Skeletal muscle tissue (tissue), 4 donors: ENCODE data around the gene CDCA7L. TPM values are rescaled to one million over a fixed set of nuclear protein-coding genes. Genes with fewer than 3 reads are reported as not detected.
"Not testable (repeated sequence)": the region's sequence is repeated elsewhere in the genome, so short reads cannot be mapped to it uniquely, and the experiment has no call there.

ENCODE experiments used
- H3K27ac ChIP-seq: one replicate; pipeline ENCODE4 v1.7.0; 2013; ENCODE audit warnings: mild to moderate bottlenecking, low read depth, low read length, inconsistent platforms
- H3K27me3 ChIP-seq, 3 donors: one replicate each; pipeline ENCODE4 v1.7.0; 2013; ENCODE audit warnings: low read length in 3 of 3; ENCODE audit not compliant: control insufficient read depth in 3 of 3, insufficient read depth in 3 of 3
- H3K36me3 ChIP-seq, 3 donors: one replicate each; pipeline ENCODE4 v1.7.0; 2013; ENCODE audit warnings: low read length in 3 of 3; ENCODE audit not compliant: control insufficient read depth in 3 of 3, insufficient read depth in 3 of 3
- H3K4me1 ChIP-seq, 3 donors: one replicate each; pipeline ENCODE4 v1.7.0; 2013; ENCODE audit warnings: low read length in 3 of 3, mild to moderate bottlenecking in 3 of 3; ENCODE audit not compliant: control insufficient read depth in 3 of 3, insufficient read depth in 3 of 3
- H3K4me3 ChIP-seq, 3 donors: one replicate each; pipeline ENCODE4 v1.7.0; 2013; ENCODE audit warnings: low read length in 3 of 3
- H3K9ac ChIP-seq, 3 donors: one replicate each; pipeline ENCODE4 v1.7.0; 2013; ENCODE audit warnings: low read length in 3 of 3, mild to moderate bottlenecking in 3 of 3, moderate library complexity in 2 of 3, low read depth in 1 of 3
- H3K9me3 ChIP-seq, 3 donors: one replicate each; pipeline ENCODE4 v1.7.0; 2013; ENCODE audit warnings: low read length in 3 of 3; ENCODE audit not compliant: control insufficient read depth in 3 of 3
- total RNA-seq: library from RNA; depleted of rRNA; stranded (reverse); fragments of >200 nt; gene quantifications from one replicate; pipeline ENCODE4 v1.2.3, GENCODE V29; 2014
- donor health status: Osteomylitis.

CDCA7L gene
- total RNA-seq, 1 donor from 2014 or later: 19.8 TPM

DNA sequence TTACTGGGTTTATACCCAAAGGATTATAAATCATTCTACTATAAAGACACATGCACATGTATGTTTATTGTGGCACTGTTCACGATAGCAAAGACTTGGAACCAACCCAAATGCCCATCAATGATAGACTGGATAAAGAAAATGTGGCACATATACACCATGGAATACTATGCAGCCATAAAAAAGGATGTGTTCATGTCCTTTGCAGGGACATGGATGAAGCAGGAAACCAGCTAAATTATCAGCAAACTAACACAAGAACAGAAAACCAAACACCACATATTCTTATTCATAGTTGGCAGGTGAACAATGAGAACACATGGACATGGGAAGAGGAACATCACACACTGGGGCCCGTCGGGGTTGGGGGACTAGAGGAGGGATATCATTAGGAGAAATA is 12.4 kb downstream of the CDCA7L start:
- not testable (repeated sequence) for H3K9me3 ChIP-seq

DNA sequence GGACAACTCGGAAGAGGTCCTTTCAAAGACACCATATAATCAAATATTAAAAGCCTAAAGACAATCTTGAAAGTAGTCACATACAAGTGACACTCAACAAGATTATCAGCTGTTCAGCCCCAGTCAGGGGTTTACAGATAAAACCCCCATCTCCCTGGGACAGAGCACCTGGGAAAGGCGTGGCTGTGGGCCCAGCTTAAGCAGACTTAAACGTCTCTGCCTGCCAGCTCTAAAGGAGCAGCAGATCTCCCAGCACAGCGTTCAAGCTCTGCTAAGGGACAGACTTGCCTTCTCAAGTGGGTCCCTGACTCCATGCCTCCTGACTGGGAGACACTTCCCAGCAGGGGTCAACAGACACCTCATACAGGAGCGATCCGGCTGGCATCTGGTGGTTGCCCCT is 18.0 kb downstream of the CDCA7L start:
- Histone ChIP-seq H3K36me3 (no peaks in the 10 kb centered on the region), H3K9me3 (no peaks in the 10 kb centered on the region), H3K27me3 (no peaks in the 10 kb centered on the region), H3K27ac (no peak overlapping the region), H3K9ac (no peak overlapping the region), H3K4me3 (no peak overlapping the region), H3K4me1 (no peaks in the 10 kb centered on the region)

More for the DNA sequence above, 12.4 kb downstream of the CDCA7L start:
- not testable (repeated sequence) for H3K4me1 ChIP-seq, H3K27ac ChIP-seq, H3K4me3 ChIP-seq, H3K9ac ChIP-seq, H3K27me3 ChIP-seq, H3K36me3 ChIP-seq

DNA sequence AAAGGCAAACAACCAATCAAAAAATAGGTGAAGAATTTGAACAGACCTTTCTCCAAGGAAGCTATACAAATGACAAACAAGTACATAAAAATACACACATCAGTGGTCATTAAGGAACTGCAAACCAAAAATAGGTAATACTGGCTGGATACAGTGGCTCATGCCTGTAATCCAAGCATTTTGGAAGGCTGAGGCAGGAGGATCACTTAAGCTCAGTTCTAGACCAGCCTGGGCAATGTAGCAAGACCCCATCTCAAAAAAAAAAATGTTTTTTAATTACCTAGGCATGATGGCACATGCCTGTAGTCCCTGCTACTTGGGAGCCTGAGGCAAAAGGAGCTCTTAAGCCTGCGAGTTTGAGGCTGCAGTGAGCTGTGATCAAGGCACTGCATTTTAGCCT is 19.3 kb downstream of the CDCA7L start:
- no peaks in the 10 kb centered on the region for H3K4me1 ChIP-seq

DNA sequence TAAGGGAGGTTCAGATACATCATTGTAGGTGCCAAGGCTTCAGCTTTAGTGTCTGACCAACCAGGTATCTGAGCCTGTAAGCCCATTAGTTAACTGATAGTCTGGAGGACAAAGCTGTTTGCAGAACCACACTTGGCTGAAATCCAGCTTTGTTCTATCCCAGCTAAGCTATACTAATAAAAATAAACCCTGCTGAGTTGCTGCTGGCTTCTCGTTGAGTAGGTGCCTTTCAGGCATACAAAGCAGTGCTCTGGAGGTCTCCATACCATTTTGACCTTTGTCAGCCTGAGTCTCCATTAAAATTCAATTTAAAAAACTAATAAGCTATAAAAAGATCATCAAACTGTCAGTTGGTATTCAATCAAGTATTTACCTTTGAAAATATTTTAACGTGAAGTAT is 22.0 kb downstream of the CDCA7L start:
- Histone ChIP-seq H3K4me3 (no peak overlapping the region), H3K9me3 (no peaks in the 10 kb centered on the region), H3K27me3 (no peaks in the 10 kb centered on the region), H3K27ac (no peak overlapping the region), H3K36me3 (no peaks in the 10 kb centered on the region), H3K9ac (no peak overlapping the region), H3K4me1 (no peaks in the 10 kb centered on the region)

More for the DNA sequence above, 19.3 kb downstream of the CDCA7L start:
- H3K9me3 ChIP-seq: no peaks in the 10 kb centered on the region
- H3K9ac ChIP-seq: no peak overlapping the region
- H3K27me3 ChIP-seq: no peaks in the 10 kb centered on the region
- no peak overlapping the region for H3K4me3 ChIP-seq
- H3K27ac ChIP-seq: no peak overlapping the region
- H3K36me3 ChIP-seq: no peaks in the 10 kb centered on the region

DNA sequence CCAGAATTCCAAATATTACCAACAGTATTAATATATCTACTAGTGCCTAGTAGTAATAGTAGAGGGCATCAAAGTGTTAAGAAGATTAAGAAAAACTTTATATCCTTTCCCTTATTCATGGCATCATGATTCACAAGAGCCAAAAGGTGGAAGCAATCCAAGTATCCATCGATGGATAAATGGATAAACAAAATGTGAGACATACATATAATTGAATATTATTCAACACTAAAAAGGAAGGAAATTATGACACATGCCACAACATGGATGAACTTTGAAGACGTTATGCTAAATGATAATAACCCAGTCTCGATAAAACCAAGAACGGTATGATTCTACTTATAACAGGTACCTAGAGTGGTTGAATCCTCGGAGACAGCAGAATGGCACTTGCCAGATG is 23.1 kb downstream of the CDCA7L start:
- Histone ChIP-seq H3K4me3 (no peak overlapping the region), H3K9me3 (no peaks in the 10 kb centered on the region), H3K4me1 (no peaks in the 10 kb centered on the region), H3K36me3 (no peaks in the 10 kb centered on the region), H3K9ac (no peak overlapping the region), H3K27ac (no peak overlapping the region), H3K27me3 (no peaks in the 10 kb centered on the region)

DNA sequence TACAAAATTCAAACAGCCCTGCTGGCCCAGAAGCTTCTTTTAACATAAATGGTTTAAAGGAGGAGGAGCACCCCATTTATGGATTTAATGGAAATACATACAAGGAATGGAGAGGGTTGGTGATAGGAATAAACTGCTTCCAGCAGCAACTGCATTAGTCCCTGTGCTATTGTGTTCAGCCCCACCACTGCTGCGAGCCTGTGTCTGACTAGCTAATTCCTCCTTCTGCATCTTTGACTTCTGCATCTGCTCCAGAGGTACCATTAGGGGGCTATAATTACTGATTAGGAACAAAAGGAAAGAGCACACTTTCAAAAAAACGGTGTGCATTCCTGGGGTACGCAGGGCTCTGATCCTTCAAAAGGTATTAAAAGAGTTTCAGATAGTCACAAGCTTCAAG is 24.8 kb downstream of the CDCA7L start:
- Histone ChIP-seq H3K36me3 (peaks cover 0 to 3% (median 0%) of the 10 kb centered on the region in 3 donors), H3K9ac (no peak overlapping the region), H3K4me3 (no peak overlapping the region), H3K27ac (no peak overlapping the region), H3K4me1 (no peaks in the 10 kb centered on the region), H3K9me3 (no peaks in the 10 kb centered on the region), H3K27me3 (no peaks in the 10 kb centered on the region)

DNA sequence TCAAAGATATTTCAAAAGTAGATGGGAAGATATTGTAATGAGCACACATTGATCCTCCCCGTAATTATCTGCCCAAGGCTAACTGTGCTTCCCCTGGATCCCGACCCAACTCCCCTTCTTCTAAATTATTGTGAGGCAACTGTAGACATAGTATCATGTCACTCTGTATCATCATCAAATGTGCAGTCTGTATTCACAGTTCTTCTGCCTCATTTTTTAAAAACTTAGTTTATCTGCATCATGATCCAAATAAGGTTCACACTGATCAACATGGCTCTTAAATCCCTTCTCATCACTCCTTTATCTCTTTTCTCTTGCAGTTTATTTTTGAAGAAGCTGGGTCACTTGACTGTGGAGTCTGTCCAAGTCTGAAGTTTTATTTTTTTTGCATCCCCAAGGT is 27.5 kb downstream of the CDCA7L start:
- H3K4me1 ChIP-seq: peaks cover 0 to under 1% (median 0%) of the 10 kb centered on the region in 3 donors
- H3K27me3 ChIP-seq: no peaks in the 10 kb centered on the region
- no peak overlapping the region for H3K27ac ChIP-seq
- H3K9ac ChIP-seq: no peak overlapping the region
- peaks cover 0 to 6% (median 0%) of the 10 kb centered on the region in 3 donors for H3K36me3 ChIP-seq
- no peak overlapping the region for H3K4me3 ChIP-seq
- H3K9me3 ChIP-seq: no peaks in the 10 kb centered on the region

DNA sequence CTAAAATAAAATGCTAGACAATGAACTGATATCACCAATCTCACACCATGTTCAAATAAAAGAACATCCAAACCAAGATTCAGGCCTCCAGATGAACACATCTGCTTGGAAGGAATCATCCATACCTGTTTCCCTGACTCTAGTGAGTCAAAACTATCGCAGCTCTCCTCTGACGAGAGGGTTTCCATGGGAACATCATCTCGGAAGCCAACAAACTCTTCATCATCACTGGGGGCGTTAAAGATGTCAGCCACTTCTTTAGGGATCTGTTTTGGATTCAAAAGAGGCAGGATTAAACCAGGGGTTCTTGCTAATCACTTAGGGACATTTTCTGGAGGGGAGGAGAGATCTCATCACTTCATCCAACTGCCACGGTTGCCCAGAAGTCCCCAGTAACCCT is 29.1 kb downstream of the CDCA7L start:
- peaks cover 0 to 6% (median 0%) of the 10 kb centered on the region in 3 donors for H3K36me3 ChIP-seq
- H3K27ac ChIP-seq: no peak overlapping the region
- peaks cover 7 to 13% (median 9%) of the 10 kb centered on the region in 3 donors for H3K4me1 ChIP-seq
- H3K9ac ChIP-seq: no peak overlapping the region
- H3K9me3 ChIP-seq: no peaks in the 10 kb centered on the region
- no peak overlapping the region for H3K4me3 ChIP-seq
- H3K27me3 ChIP-seq: no peaks in the 10 kb centered on the region

DNA sequence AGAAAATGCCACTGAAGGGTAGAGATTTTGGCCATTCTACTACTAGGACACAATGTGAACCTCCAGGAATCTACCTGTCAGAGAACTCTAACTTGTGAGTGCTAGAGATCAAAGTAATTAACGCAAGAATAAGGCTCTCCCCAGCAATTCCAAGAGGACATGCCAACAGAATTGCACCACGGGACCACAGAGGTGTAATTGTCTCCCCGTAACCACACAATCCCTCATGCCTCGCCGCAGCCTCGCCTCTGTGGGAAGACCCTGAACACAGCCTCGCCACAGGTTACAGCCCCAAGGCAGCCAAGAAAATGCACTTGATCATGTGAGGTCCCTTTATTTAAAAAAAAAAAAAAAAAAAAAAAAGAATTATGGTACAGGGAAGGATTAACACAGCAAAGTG is 29.5 kb downstream of the CDCA7L start:
- no peaks in the 10 kb centered on the region for H3K9me3 ChIP-seq
- no peak overlapping the region for H3K4me3 ChIP-seq
- H3K27ac ChIP-seq: no peak overlapping the region
- H3K27me3 ChIP-seq: no peaks in the 10 kb centered on the region
- H3K4me1 ChIP-seq: peaks cover 7 to 13% (median 9%) of the 10 kb centered on the region in 3 donors
- H3K9ac ChIP-seq: no peak overlapping the region
- peaks cover 0 to 6% (median 0%) of the 10 kb centered on the region in 3 donors for H3K36me3 ChIP-seq

DNA sequence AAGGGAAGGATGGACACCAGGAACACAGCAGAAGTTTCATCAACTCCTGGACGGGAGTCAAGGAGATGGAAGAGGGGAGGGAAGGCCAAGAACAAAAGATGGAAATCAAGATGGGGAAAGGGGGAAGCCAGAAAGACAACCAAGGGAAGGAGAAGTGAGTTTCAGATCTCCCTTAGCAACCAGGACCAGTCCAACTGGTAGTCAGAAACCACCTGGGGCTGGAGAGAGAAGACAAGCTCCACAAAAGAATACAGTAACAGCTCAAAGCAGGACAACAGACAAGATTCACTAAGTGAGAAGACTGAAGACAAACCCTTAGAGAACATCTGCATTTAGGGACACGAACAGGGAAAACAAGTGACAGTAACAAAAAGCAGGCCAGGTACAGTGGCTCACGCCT is 30.6 kb downstream of the CDCA7L start:
- no peak overlapping the region for H3K27ac ChIP-seq
- no peak overlapping the region for H3K9ac ChIP-seq
- no peaks in the 10 kb centered on the region for H3K27me3 ChIP-seq
- no peaks in the 10 kb centered on the region for H3K9me3 ChIP-seq
- H3K4me1 ChIP-seq: peaks cover 10 to 15% (median 12%) of the 10 kb centered on the region in 3 donors
- H3K4me3 ChIP-seq: no peak overlapping the region
- peaks cover 0 to 6% (median 0%) of the 10 kb centered on the region in 3 donors for H3K36me3 ChIP-seq

DNA sequence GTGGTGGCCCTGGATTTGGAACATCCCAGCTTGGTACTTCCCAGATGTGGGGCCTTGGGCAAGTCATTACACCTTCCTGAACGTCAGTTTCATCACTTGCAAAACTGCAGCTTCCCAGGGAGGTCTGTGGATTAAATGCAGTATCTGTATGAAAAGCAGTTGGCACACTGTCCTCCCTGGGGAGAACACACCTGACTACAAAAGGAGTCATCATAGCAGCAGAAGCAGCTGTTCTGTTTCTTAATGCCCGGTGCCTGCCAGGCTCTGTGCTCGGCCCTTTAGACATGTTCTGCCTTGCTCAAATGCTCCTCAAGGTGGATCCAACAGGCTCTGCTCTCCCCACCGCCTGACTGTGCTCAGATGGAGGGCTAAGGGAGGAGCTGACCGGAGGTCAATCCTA is 31.0 kb downstream of the CDCA7L start:
- no peak overlapping the region for H3K9ac ChIP-seq
- no peaks in the 10 kb centered on the region for H3K9me3 ChIP-seq
- H3K36me3 ChIP-seq: peaks cover 0 to 6% (median 0%) of the 10 kb centered on the region in 3 donors
- peaks cover 13 to 20% (median 14%) of the 10 kb centered on the region in 3 donors for H3K4me1 ChIP-seq
- H3K4me3 ChIP-seq: no peak overlapping the region
- H3K27ac ChIP-seq: no peak overlapping the region
- no peaks in the 10 kb centered on the region for H3K27me3 ChIP-seq
